AG04450 (cell line): Measurements from ENCODE around the gene MACROH2A2. TPM values are rescaled to one million over a fixed set of nuclear protein-coding genes. Genes with fewer than 3 reads are reported as not detected.
A peak's percentile ranks its signal among the peaks of the same experiment; 100 is the strongest.

Source experiments
- CTCF ChIA-PET: fragments of 300-600, 350-600 bp; formaldehyde crosslinking; extraction: SDS; loops from one replicate; lab custom pipeline; 2022; ENCODE audit warnings: antibody characterized with exemption, inconsistent platforms; lab: Charles Lee
- POLR2A ChIA-PET: fragments of 350-600 bp; formaldehyde crosslinking; extraction: SDS; loops from one replicate; lab custom pipeline; 2021; ENCODE audit warnings: antibody characterized with exemption, inconsistent platforms; lab: Yijun Ruan, JAX
- DNase-seq: peaks from one replicate; pipeline ENCODE4 v3.0.0-alpha.2; 2011; ENCODE audit warnings: low read depth, low spot score
- H3K27ac ChIP-seq: one replicate; pipeline ENCODE4 v1.5.1; 2012; ENCODE audit warnings: low read depth, low read length, control low read depth
- H3K27me3 ChIP-seq: one replicate; pipeline ENCODE4 v1.6.0; 2012; ENCODE audit warnings: low read length; ENCODE audit not compliant: control insufficient read depth, insufficient read depth
- H3K4me3 ChIP-seq: 2 replicates; pipeline ENCODE4 v1.5.1; 2011; ENCODE audit warnings: mild to moderate bottlenecking, low read depth, low read length, control low read depth
- H3K9me3 ChIP-seq: 2 replicates; pipeline ENCODE4 v1.5.1; 2012; ENCODE audit warnings: low read length; ENCODE audit not compliant: control insufficient read depth, insufficient read depth
- polyA plus RNA-seq: library from polyadenylated mRNA; depleted of rRNA; stranded (reverse); fragments of >200 nt; gene quantifications from 2 replicates; pipeline ENCODE4 v1.2.3, GENCODE V29; 2011
- TF ChIP-seq, protein P1 (sequence below): IDR thresholded peaks from 2 replicates; pipeline ENCODE4 v1.5.1; 2011; ENCODE audit warnings: low read depth, low read length, control low read depth, inconsistent platforms

The MACROH2A2 gene
- polyA plus RNA-seq, 1 experiment = 21.8 TPM

DNA sequence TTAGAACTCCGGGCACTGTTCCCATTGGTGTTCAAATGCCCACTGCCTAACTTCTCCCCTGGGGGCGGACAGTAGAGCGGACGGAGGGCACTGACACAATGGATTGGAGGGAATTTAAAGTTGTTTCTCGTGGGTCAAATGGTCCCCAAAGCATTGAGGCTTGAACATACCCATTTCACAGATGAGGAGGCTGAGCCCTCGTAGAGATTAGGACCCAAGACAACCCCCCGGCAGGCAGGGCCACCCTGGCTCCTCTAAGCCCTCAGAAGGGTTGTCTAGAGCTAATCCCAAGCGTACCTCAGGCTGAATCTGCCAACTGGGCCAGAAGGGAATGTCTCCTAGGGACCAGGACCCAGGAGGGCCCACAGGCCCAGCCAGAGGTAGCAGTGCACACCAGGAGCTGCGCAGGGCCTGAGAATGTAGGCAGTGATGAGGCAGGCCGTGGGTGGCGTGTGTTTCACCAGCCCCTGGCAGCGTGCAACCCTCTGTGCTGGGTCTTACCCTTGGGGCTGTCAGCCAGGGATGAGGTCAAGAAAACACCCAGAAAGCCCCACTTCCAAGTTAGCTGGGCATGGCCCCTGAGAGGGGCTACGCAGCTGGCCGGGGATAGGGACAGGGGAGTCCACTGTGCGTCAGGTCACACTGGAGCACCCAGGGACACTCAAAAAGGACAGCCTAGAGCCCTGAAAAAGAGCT lies 74.2 kb downstream of the MACROH2A2 start:
- Histone ChIP-seq H3K9me3 (no peaks in the 10 kb centered on the region; the same call in 1 of the 2 replicates), H3K27me3 (no peaks in the 10 kb centered on the region), H3K27ac (no peak overlapping the region), H3K4me3 (no peak overlapping the region)
- ChIA-PET CTCF (interaction anchor here (5.7 kb wide), 1 partner anchor 11 kb away, joined by 44 read pairs; no protein-coding TSS in a partner anchor), POLR2A (no interaction called here)
- no peak for DNase-seq
- TF ChIP-seq, protein P1, sequence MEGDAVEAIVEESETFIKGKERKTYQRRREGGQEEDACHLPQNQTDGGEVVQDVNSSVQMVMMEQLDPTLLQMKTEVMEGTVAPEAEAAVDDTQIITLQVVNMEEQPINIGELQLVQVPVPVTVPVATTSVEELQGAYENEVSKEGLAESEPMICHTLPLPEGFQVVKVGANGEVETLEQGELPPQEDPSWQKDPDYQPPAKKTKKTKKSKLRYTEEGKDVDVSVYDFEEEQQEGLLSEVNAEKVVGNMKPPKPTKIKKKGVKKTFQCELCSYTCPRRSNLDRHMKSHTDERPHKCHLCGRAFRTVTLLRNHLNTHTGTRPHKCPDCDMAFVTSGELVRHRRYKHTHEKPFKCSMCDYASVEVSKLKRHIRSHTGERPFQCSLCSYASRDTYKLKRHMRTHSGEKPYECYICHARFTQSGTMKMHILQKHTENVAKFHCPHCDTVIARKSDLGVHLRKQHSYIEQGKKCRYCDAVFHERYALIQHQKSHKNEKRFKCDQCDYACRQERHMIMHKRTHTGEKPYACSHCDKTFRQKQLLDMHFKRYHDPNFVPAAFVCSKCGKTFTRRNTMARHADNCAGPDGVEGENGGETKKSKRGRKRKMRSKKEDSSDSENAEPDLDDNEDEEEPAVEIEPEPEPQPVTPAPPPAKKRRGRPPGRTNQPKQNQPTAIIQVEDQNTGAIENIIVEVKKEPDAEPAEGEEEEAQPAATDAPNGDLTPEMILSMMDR = no peak

DNA sequence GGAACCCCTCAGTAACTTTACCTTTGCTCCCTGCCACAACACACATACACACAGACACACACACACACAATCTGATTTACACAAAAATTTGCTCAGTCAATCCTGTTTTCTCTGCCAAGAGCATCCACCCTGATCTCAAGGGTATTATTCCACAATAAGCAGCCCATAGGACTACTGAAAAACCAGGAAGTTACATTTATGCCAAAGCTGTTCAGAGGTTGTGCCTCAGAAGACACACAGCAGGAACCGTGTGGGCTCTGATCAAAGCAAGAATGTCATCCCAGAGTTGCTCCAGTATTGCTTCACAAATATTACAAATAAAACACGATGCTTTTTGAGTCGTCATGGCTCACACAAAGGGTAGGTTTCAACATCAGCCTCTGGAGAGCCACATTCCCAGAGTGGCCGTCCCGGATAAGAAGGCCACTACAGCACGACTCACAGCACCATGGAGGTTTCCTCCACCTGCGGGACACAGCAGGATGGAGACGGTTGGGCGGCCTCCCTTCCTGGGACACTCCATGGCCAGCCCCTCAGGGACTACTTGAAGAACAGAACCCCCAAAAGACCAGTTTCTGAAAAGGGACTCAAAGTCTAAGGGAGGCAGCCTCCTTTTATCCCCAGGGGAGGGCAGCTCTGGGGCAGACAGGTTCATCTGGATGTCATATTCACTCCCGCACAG lies 78.4 kb downstream of the MACROH2A2 start:
- ChIA-PET POLR2A (no interaction called here), CTCF (interaction anchor here (2.9 kb wide), 1 partner anchor 15 kb away, joined by 23 read pairs; no protein-coding TSS in a partner anchor)
- H3K27ac ChIP-seq = peak overlapping the region; percentile 52
- H3K4me3 ChIP-seq = 0 out of 2 replicates have a peak overlapping the region, but pooled peaks have one; percentile 1
- H3K27me3 ChIP-seq = no peaks in the 10 kb centered on the region
- no peaks in the 10 kb centered on the region; the same call in 1 of the 2 replicates for H3K9me3 ChIP-seq
- DNase-seq = no peak
- TF ChIP-seq, protein P1 = no peak

DNA sequence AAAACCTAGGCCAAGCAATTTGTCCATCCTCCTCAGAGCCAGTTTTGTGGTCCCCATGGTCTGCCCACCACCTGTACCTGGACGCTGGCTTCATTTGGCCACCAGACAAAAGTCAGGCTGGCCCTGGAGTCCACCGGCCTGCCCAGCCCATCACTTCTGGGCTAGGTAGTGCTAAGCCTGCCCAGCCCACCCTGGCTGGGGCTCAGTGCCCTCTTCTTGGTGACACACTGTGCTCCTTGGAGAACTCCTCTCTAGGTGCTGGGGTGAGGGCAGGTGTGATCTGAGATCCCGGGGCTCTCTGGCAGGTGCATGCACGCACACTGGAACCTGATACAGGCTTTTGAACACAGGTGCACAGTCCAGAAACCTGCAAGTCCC lies 78.9 kb downstream of the MACROH2A2 start:
- no peak for DNase-seq
- TF ChIP-seq, protein P1 = no peak
- Histone ChIP-seq H3K27me3 (no peaks in the 10 kb centered on the region), H3K27ac (no peak overlapping the region), H3K4me3 (peak overlapping the region; percentile 67), H3K9me3 (no peaks in the 10 kb centered on the region; the same call in 1 of the 2 replicates)
- CTCF ChIA-PET = interaction anchor here (2.9 kb wide), 1 partner anchor 16 kb away, joined by 23 read pairs; no protein-coding TSS in a partner anchor
- POLR2A ChIA-PET = no interaction called here

DNA sequence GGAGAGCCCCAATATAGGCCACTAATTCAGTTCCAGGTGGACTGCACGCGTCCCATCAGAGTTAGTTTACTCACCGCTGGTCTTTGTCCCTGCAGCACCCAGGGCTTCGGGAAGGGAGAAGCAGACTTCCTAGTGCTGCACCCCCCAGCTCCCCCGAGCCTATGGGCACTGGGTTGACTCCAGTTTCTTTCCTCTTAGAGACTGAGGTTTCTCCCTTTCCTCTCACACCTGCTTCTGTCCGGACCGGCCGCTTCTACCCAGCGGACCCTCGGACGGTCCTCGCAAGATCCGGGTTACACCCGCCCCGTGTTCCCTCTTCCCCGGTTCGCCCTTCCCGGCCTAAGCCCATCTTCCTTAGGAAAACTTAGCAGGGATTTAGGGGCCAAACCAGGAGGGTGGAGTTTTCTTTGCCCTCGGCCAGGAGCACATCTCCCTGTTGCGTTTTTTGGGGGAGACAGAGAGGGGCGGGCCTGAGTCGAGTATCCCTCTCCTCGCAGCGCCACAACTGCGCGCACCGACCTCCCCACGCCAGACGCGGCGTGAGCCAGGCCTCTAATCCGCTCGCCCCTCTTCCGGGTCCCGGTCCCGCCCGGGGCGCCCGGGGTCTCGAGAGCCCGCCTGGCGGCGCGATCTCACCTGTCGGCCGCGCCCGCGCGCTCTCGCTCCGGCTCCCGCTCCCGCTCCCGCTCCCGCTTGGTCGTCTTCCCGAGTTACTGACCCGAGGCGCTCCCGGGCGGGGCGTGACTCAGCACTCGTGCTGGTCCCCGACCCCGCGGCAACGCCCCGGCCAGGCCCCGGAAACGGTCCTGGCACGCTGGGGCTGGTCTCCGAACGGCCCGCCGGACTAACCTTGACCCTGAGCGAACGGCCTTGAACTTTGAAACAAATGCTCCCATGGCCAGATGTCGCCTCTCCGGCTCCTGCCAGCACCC lies 79.7 kb downstream of the MACROH2A2 start, which contains the start of gene AIFM2:
Gene AIFM2 (minus strand): TSS at position 728 of the 932 bp plus-strand sequence. CDS start 8,741 bp downstream, outside the sequence.
- POLR2A ChIA-PET = no interaction called here
- CTCF ChIA-PET = no interaction called here
- TF ChIP-seq, protein P1 = peak; percentile 10; the same call in 1 of the 2 replicates
- H3K27me3 ChIP-seq = no peaks in the 10 kb centered on the region
- no peaks in the 10 kb centered on the region; the same call in 1 of the 2 replicates for H3K9me3 ChIP-seq
- peak within 1 kb of the TSS; percentile 67 for H3K4me3 ChIP-seq
- peak within 1 kb of the TSS; percentile 31 for H3K27ac ChIP-seq
- DNase-seq = no peak
